Choroid plexus epithelial cell (primary cell): ENCODE data around the gene APOL1.
A peak's percentile ranks its signal among the peaks of the same experiment; 100 is the strongest.

Source experiments
- DNase-seq: peaks from one replicate; pipeline ENCODE4 v3.0.0-alpha.2; 2010; ENCODE audit warnings: low read depth
- H3K4me3 ChIP-seq: 2 replicates; pipeline ENCODE4 v1.5.1; 2011; ENCODE audit warnings: low read depth, mild to moderate bottlenecking, control low read depth, low read length, moderate library complexity
- CTCF ChIP-seq: conservative IDR thresholded peaks from 2 replicates; pipeline ENCODE4 v1.5.1; 2011; ENCODE audit warnings: low read depth, mild to moderate bottlenecking, control low read depth, inconsistent platforms, low read length, moderate library complexity

Gene APOL1

GRCh38 chr22:36282328-36282831, 29.4 kb downstream of the APOL1 start:
- no peak for TF ChIP-seq CTCF
- no peak overlapping the region for H3K4me3 ChIP-seq
- no peak for DNase-seq

- TF ChIP-seq CTCF = no peak
- no peak for DNase-seq
- H3K4me3 ChIP-seq = no peak overlapping the region
Observed at GRCh38 chr22:36284171-36284571, 31.2 kb downstream of the APOL1 start.

- no peak overlapping the region for H3K4me3 ChIP-seq
- no peak for DNase-seq
- no peak for TF ChIP-seq CTCF
Observed at GRCh38 chr22:36285017-36285416, 32.1 kb downstream of the APOL1 start.

- H3K4me3 ChIP-seq = no peak overlapping the region
- TF ChIP-seq CTCF = no peak
- no peak for DNase-seq
Observed at GRCh38 chr22:36285545-36285944, 32.6 kb downstream of the APOL1 start.

- no peak overlapping the region for H3K4me3 ChIP-seq
- peak; percentile 92 for DNase-seq
Observed at GRCh38 chr22:36286096-36286957, 33.4 kb downstream of the APOL1 start.

GRCh38 chr22:36287881-36288515, 35.1 kb downstream of the APOL1 start:
- no peak overlapping the region for H3K4me3 ChIP-seq
- no peak for TF ChIP-seq CTCF
- DNase-seq = peak; percentile 44

More at GRCh38 chr22:36286096-36286957, 33.4 kb downstream of the APOL1 start:
- TF ChIP-seq CTCF = peak; percentile 98
